CD14-positive monocyte (primary cell): ENCODE measurements around the gene LRP1B. TPM values are rescaled to one million over a fixed set of nuclear protein-coding genes. Genes with fewer than 3 reads are reported as not detected.

Experiments
- DNase-seq, 3 donors: peaks; one replicate each; pipeline ENCODE4 v3.0.0-alpha.2; 2011 to 2022
- H2AFZ ChIP-seq: 2 replicates; pipeline ENCODE4 v1.6.0; 2012; ENCODE audit warnings: mild to moderate bottlenecking, low read depth, low read length, inconsistent platforms; ENCODE audit not compliant: insufficient read depth, poor library complexity, severe bottlenecking
- H3K27ac ChIP-seq, 2 donors: 1 replicate in 1 of 2; 2 replicates in 1 of 2; pipeline ENCODE4 v1.5.1; 2012 to 2013; ENCODE audit warnings: low read length in 2 of 2, control low read depth in 1 of 2, inconsistent platforms in 1 of 2, low read depth in 1 of 2, mild to moderate bottlenecking in 1 of 2
- H3K27me3 ChIP-seq, 2 donors: one replicate each; pipeline versions ENCODE4 v1.6.0 to v1.6.1; 2011 to 2013; ENCODE audit warnings: low read length in 2 of 2; ENCODE audit not compliant: control insufficient read depth in 2 of 2, insufficient read depth in 2 of 2
- H3K36me3 ChIP-seq, 2 donors: replicated peaks in 1 of 2; 1 replicate in 1 of 2; 2 replicates in 1 of 2; pipeline versions ENCODE4 v1.5.1 to v1.6.1; 2012 to 2013; ENCODE audit warnings: low read length in 2 of 2, control low read depth in 1 of 2, inconsistent platforms in 1 of 2, mild to moderate bottlenecking in 1 of 2; ENCODE audit not compliant: insufficient read depth in 2 of 2, control insufficient read depth in 1 of 2
- H3K4me1 ChIP-seq, 2 donors: 1 replicate in 1 of 2; 2 replicates in 1 of 2; pipeline versions ENCODE4 v1.5.1 to v1.6.1; 2012 to 2013; ENCODE audit warnings: low read length in 2 of 2, control low read depth in 1 of 2, inconsistent platforms in 1 of 2, mild to moderate bottlenecking in 1 of 2, moderate library complexity in 1 of 2; ENCODE audit not compliant: insufficient read depth in 2 of 2, control insufficient read depth in 1 of 2
- H3K4me2 ChIP-seq: replicated peaks from 2 replicates; pipeline ENCODE3; 2012; ENCODE audit warnings: low read length, moderate library complexity, mild to moderate bottlenecking; ENCODE audit not compliant: poor library complexity, severe bottlenecking; ENCODE audit errors: extremely low read depth
- H3K4me3 ChIP-seq, 3 experiments: fragments of 200-600 bp in 1 of 3; sonication (generic) in 1 of 3; replicated peaks in 1 of 3; 1 replicate in 2 of 3; 2 replicates in 1 of 3; pipeline ENCODE4 v1.5.1; 2011 to 2013; ENCODE audit warnings: low read length in 3 of 3, mild to moderate bottlenecking in 3 of 3, control low read depth in 2 of 3, low read depth in 2 of 3, inconsistent platforms in 1 of 3, moderate library complexity in 1 of 3
- H3K79me2 ChIP-seq: 2 replicates; pipeline ENCODE4 v1.6.0; 2012; ENCODE audit warnings: mild to moderate bottlenecking, control low read depth, inconsistent platforms, low read length, moderate library complexity; ENCODE audit not compliant: insufficient read depth
- H3K9ac ChIP-seq: 2 replicates; pipeline ENCODE4 v1.6.0; 2017; ENCODE audit warnings: low read length, mild to moderate bottlenecking; ENCODE audit not compliant: insufficient read depth, poor library complexity, severe bottlenecking
- H3K9me3 ChIP-seq, 2 donors: replicated peaks in 1 of 2; 1 replicate in 1 of 2; 2 replicates in 1 of 2; pipeline versions ENCODE4 v1.5.1 to v1.6.1; 2012 to 2013; ENCODE audit warnings: low read length in 2 of 2, control low read depth in 1 of 2; ENCODE audit not compliant: control insufficient read depth in 1 of 2, insufficient read depth in 1 of 2
- H4K20me1 ChIP-seq: 2 replicates; pipeline ENCODE4 v1.6.0; 2012; ENCODE audit warnings: mild to moderate bottlenecking, low read length, control low read depth, moderate library complexity; ENCODE audit not compliant: insufficient read depth
- H3K27ac Mint-ChIP-seq, 7 donors: one replicate each; pipeline ENCODE4 v1.8.0; 2020; ENCODE audit warnings: mild to moderate bottlenecking in 7 of 7, mixed read lengths in 7 of 7, moderate library complexity in 6 of 7, inconsistent platforms in 2 of 7
- H3K27me3 Mint-ChIP-seq, 3 donors: one replicate each; pipeline ENCODE4 v1.8.0; 2021 to 2022; ENCODE audit warnings: low read depth in 3 of 3, mild to moderate bottlenecking in 3 of 3, mixed read lengths in 3 of 3, moderate library complexity in 3 of 3, inconsistent platforms in 1 of 3
- H3K36me3 Mint-ChIP-seq, 2 donors: one replicate each; pipeline ENCODE4 v1.8.0; 2020; ENCODE audit warnings: mixed read lengths in 2 of 2, inconsistent platforms in 1 of 2, mild to moderate bottlenecking in 1 of 2
- H3K4me1 Mint-ChIP-seq: one replicate; pipeline ENCODE4 v1.8.0; 2020; ENCODE audit warnings: mild to moderate bottlenecking, mixed read lengths
- H3K4me3 Mint-ChIP-seq, 2 donors: one replicate each; pipeline ENCODE4 v1.8.0; 2020; ENCODE audit warnings: mild to moderate bottlenecking in 2 of 2, mixed read lengths in 2 of 2, moderate library complexity in 1 of 2
- H3K9me3 Mint-ChIP-seq, 7 donors: one replicate each; pipeline ENCODE4 v1.8.0; 2020 to 2022; ENCODE audit warnings: mixed read lengths in 7 of 7, mild to moderate bottlenecking in 6 of 7, moderate library complexity in 6 of 7, inconsistent platforms in 2 of 7
- CTCF ChIP-seq: fragments of 200-600 bp; IDR thresholded peaks from one replicate; pipeline ENCODE4 v1.8.0; 2022; ENCODE audit warnings: antibody characterized with exemption, mild to moderate bottlenecking
- WGBS: methylation state at CpG from one replicate; pipeline ENCODE4 v1.1.5; 2013; ENCODE audit warnings: missing lambda C conversion rate; ENCODE audit not compliant: insufficient coverage; 5-methylcytosine and 5-hydroxymethylcytosine counted together
- intact Hi-C, 2 donors: fragments of 100-400 bp; cut with micrococcal nuclease; formaldehyde crosslinking; loops; one replicate each; pipeline versions ENCODE4 v1.15.0 to v1.15.1; 2023
- polyA plus RNA-seq, 3 donors: library from polyadenylated mRNA; depleted of rRNA in 1 of 3; unstranded in 2 of 3; stranded (reverse) in 1 of 3; fragments of 300-500 nt in 2 of 3; fragments of >200 nt in 1 of 3; fragmentation: Illumina TruSeq in 2 of 3; gene quantifications; 1 replicate in 2 of 3; 2 replicates in 1 of 3; pipeline ENCODE4 v1.2.3, GENCODE V29; 2012 to 2021

The LRP1B gene
- polyA plus RNA-seq, 3 donors, result not detected

- no CpG with 5 or more reads among the region's 2 CpGs for WGBS
- Histone ChIP-seq H3K36me3 (no peaks in the 10 kb centered on the region), H3K27me3 (no peaks in the 10 kb centered on the region), H4K20me1 (no peaks in the 10 kb centered on the region), H3K4me2 (no peak overlapping the region), H3K9ac (no peak overlapping the region), H3K4me3 (no peak overlapping the region), H3K79me2 (no peaks in the 10 kb centered on the region), H3K9me3 (no peaks in the 10 kb centered on the region), H3K4me1 (no peaks in the 10 kb centered on the region), H2AFZ (no peak overlapping the region), H3K27ac (no peak overlapping the region)
- Mint-ChIP-seq H3K4me1 (no peaks in the 10 kb centered on the region), H3K36me3 (no peaks in the 10 kb centered on the region), H3K27ac (no peak overlapping the region), H3K27me3 (peaks cover 0 to 2% (median 1%) of the 10 kb centered on the region in 3 donors), H3K9me3 (peaks cover 0 to 5% (median 0%) of the 10 kb centered on the region in 7 donors), H3K4me3 (no peak overlapping the region)
- no peak for DNase-seq
- TF ChIP-seq CTCF, result no peak
- intact Hi-C loops, result no loop called here
Measured at GRCh38 chr2:141911485-141912066, 219.2 kb downstream of the LRP1B start.

GRCh38 chr2:141906678-141907077 lies 224.1 kb downstream of the LRP1B start:
- H3K4me1 Mint-ChIP-seq, result no peaks in the 10 kb centered on the region

More at GRCh38 chr2:141906678-141907077, 224.1 kb downstream of the LRP1B start:
- Histone ChIP-seq H3K4me3 (no peak overlapping the region), H4K20me1 (no peaks in the 10 kb centered on the region), H3K9me3 (no peaks in the 10 kb centered on the region), H2AFZ (no peak overlapping the region), H3K27me3 (no peaks in the 10 kb centered on the region), H3K9ac (no peak overlapping the region), H3K79me2 (no peaks in the 10 kb centered on the region), H3K36me3 (no peaks in the 10 kb centered on the region), H3K4me2 (no peak overlapping the region), H3K27ac (no peak overlapping the region), H3K4me1 (no peaks in the 10 kb centered on the region)
- no peak overlapping the region for H3K27ac Mint-ChIP-seq
- H3K36me3 Mint-ChIP-seq, result no peaks in the 10 kb centered on the region
- no peak for DNase-seq
- no CpG with 5 or more reads among the region's 2 CpGs for WGBS
- no peak for TF ChIP-seq CTCF
- H3K9me3 Mint-ChIP-seq, result no peaks in the 10 kb centered on the region
- no peaks in the 10 kb centered on the region for H3K27me3 Mint-ChIP-seq
- H3K4me3 Mint-ChIP-seq, result no peak overlapping the region
- intact Hi-C loops, result no loop called here
